ENCODE measurements around the gene UGP2. TPM values are rescaled to one million over a fixed set of nuclear protein-coding genes. Genes with fewer than 3 reads are reported as not detected.
A peak's percentile ranks its signal among the peaks of the same experiment; 100 is the strongest.

Gene UGP2
- total and polyA plus RNA-seq, 2 of the 8 experiments (the other 6 are each of a cell fraction or from before 2014, with no cell fraction given): 278 to 956 TPM

DNA sequence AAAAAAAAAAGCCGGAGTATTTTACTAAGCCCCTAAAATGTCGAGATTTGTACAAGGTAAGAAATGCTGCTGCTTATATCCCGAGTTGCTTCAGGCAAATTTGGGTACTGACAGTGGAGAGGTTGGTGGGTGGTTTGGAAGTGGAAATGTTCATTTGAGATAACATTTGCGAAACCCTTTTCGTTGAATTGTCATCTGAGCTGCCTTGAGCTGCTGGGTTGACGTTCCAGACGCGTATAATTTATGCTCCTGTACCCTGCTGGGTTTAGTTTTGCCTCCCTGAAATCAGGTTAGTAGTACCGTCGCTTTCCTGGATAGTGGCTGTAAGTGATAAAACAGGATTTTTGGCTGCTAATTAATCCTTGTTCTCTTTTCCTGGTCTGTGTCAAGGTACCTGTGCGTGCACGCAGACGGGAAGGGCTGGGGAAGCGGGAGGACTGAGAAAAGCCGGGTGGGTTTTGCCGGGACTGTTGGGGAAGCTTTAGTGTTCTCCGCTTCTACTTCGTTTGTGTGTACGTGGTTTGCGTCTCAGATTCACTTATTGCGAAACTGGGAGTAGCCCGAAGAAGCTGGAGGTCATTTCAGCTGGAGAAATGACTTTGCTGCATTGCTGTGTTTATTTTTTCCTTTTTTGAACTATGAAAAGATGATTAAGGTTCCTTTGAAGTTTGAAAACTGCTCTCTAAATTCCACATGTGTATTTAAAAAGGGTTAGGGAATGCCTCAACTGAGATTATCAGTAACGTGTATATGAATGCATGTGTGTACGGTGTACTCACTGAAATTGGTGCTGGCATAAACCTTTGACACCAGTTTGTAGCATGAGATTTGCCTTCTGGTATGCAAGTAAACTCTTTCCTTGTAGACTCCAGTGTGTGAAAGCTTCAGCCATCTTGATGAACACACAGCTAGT is 709 bp downstream of the UGP2 start:
- Histone ChIP-seq H3K79me1 (ENCODE audit: low read depth, low read length) (no peaks in the 10 kb centered on the region), H2AK5ac (ENCODE audit: low read depth, low read length) (no peak overlapping the region), H3K36me3 (ENCODE audit: control insufficient read depth in 2 of 4, insufficient read depth in 4 of 4, low read length in 3 of 4) (peaks cover 0 to 44% (median 8%) of the 10 kb centered on the region in 4 experiments; a peak in 4 of 8 replicates), H2BK5ac (ENCODE audit: low read depth, low read length) (peak overlapping the region; percentile 57; the same call in 1 of the 2 replicates), H3K4me2 (ENCODE audit: insufficient read depth in 1 of 2, low read depth in 2 of 2, low read length in 2 of 2) (peak overlapping the region; percentile 78 to 94), H4K8ac (ENCODE audit: extremely low read depth, insufficient read depth, low read length) (no peak overlapping the region), H4K91ac (replicated peaks; ENCODE audit: insufficient read length, low read length) (no peak overlapping the region), H2AFZ (ENCODE audit: low read length) (no peak overlapping the region), H3K9me3 (ENCODE audit: insufficient read depth in 2 of 2, low read depth in 1 of 2, low read length in 1 of 2) (no peaks in the 10 kb centered on the region), H3K4ac (replicated peaks; ENCODE audit: insufficient read length, low read depth, low read length) (no peak overlapping the region), H3K4me1 (replicated peaks in 1 of 4; ENCODE audit: control insufficient read depth in 3 of 4, insufficient read depth in 4 of 4, low read length in 3 of 4) (peaks cover 0 to 9% (median under 1%) of the 10 kb centered on the region in 4 experiments; a peak in 3 of 7 replicates), H3K23ac (ENCODE audit: insufficient read length) (no peak overlapping the region), H3K27ac (ENCODE audit: low read depth, low read length) (peak overlapping the region; percentile 93), H3K18ac (ENCODE audit: extremely low read depth, low read length) (peak overlapping the region; percentile 76), H2BK120ac (replicated peaks; ENCODE audit: low read depth, low read length) (no peak overlapping the region), H3K27me3 (replicated peaks in 1 of 4; ENCODE audit: control insufficient read depth in 3 of 4, extremely low read depth in 1 of 4, insufficient read depth in 3 of 4, low read length in 3 of 4) (no peaks in the 10 kb centered on the region), H4K20me1 (replicated peaks in 1 of 2; ENCODE audit: control insufficient read depth in 1 of 2, insufficient read depth in 2 of 2, low read length in 2 of 2) (peaks cover 11% of the 10 kb centered on the region in 2 experiments), H3K56ac (replicated peaks; ENCODE audit: insufficient read length, low read depth, low read length) (peak overlapping the region; percentile 40), H3K23me2 (ENCODE audit: low read depth, low read length) (peaks cover 15% of the 10 kb centered on the region), H3K79me2 (ENCODE audit: control insufficient read depth in 1 of 2, insufficient read depth in 2 of 2, low read length in 2 of 2) (peaks cover 39 to 82% of the 10 kb centered on the region in 2 experiments), H2BK12ac (ENCODE audit: low read depth, low read length) (no peak overlapping the region), H2BK15ac (ENCODE audit: low read length) (no peak overlapping the region), H4K5ac (ENCODE audit: insufficient read length, low read depth, low read length) (peak overlapping the region; percentile 83), H3K14ac (ENCODE audit: insufficient read length) (no peak overlapping the region), H3K4me3 (ENCODE audit: extremely low read depth in 1 of 4, insufficient read depth in 2 of 4, low read depth in 3 of 4, low read length in 4 of 4) (peak overlapping the region; percentile 94 to 100 (median 97)), H2BK20ac (ENCODE audit: low read length) (no peak overlapping the region), H3K9ac (replicated peaks in 1 of 4; ENCODE audit: extremely low read depth in 1 of 4, low read depth in 3 of 4, low read length in 3 of 4) (peak overlapping the region; percentile 82 to 96 (median 90))
- 1% methylated on average over 24 of the region's 24 CpGs; no CpG with 5 or more reads in 1 of the 2 experiments for WGBS, 2 experiments (ENCODE audit: extremely low coverage in 1 of 2, insufficient coverage in 1 of 2, insufficient read length in 1 of 2, insufficient replicate concordance in 2 of 2, low coverage in 1 of 2, low lambda C conversion rate in 2 of 2, missing lambda C conversion rate in 1 of 2)
- DNase-seq (ENCODE audit: low read depth in 1 of 2, low spot score in 2 of 2) (no peak), FAIRE-seq (no peak)
- POLR2A ChIA-PET (ENCODE audit: partially characterized antibody): interaction anchor here (0.7 to 10.8 kb wide), 40 partner anchors 9 to 799 kb away, joined by 3 to 297 read pairs (median 5); partner anchors contain the start of genes MDH1 and WDPCP
- CTCF ChIA-PET (ENCODE audit: partially characterized antibody): interaction anchor here (1.2 to 5.1 kb wide), 6 partner anchors 8 to 150 kb away, joined by 3 to 17 read pairs (median 4); no protein-coding TSS in a partner anchor
- TF ChIP-seq, protein P1, sequence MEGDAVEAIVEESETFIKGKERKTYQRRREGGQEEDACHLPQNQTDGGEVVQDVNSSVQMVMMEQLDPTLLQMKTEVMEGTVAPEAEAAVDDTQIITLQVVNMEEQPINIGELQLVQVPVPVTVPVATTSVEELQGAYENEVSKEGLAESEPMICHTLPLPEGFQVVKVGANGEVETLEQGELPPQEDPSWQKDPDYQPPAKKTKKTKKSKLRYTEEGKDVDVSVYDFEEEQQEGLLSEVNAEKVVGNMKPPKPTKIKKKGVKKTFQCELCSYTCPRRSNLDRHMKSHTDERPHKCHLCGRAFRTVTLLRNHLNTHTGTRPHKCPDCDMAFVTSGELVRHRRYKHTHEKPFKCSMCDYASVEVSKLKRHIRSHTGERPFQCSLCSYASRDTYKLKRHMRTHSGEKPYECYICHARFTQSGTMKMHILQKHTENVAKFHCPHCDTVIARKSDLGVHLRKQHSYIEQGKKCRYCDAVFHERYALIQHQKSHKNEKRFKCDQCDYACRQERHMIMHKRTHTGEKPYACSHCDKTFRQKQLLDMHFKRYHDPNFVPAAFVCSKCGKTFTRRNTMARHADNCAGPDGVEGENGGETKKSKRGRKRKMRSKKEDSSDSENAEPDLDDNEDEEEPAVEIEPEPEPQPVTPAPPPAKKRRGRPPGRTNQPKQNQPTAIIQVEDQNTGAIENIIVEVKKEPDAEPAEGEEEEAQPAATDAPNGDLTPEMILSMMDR (IDR thresholded peaks at IDR 0.05; ENCODE audit: control extremely low read depth in 1 of 3, insufficient read depth in 1 of 3, low read depth in 1 of 3, low read length in 3 of 3): no peak
- peak; percentile 59 for TF ChIP-seq ASH2L (IDR thresholded peaks at IDR 0.05; ENCODE audit: low read length)
- no peak for TF ChIP-seq EGR1 (IDR thresholded peaks at IDR 0.05; ENCODE audit: borderline replicate concordance, low read depth, low read length)
- TF ChIP-seq GABPA (IDR thresholded peaks at IDR 0.05; ENCODE audit: borderline replicate concordance, insufficient read depth, low read length): no peak
- TF ChIP-seq KDM1A (IDR thresholded peaks at IDR 0.05; ENCODE audit: borderline replicate concordance, low read length): no peak
- TF ChIP-seq POU5F1 (IDR thresholded peaks at IDR 0.05; ENCODE audit: low read depth, low read length): no peak
- peak; percentile 59; the same call in 1 of the 2 replicates for TF ChIP-seq POLR2AphosphoS5 (IDR thresholded peaks at IDR 0.05; ENCODE audit: low read depth, low read length)
- TF ChIP-seq, protein P2, sequence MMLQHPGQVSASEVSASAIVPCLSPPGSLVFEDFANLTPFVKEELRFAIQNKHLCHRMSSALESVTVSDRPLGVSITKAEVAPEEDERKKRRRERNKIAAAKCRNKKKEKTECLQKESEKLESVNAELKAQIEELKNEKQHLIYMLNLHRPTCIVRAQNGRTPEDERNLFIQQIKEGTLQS (IDR thresholded peaks at IDR 0.05; ENCODE audit: insufficient read depth, low read depth, low read length): no peak

Data from H1 (cell line).